H9 (cell line): ENCODE data around the gene SEMA3C. TPM values are rescaled to one million over a fixed set of nuclear protein-coding genes. Genes with fewer than 3 reads are reported as not detected.

ENCODE experiments used
- DNase-seq: peaks from one replicate; pipeline ENCODE4 v3.0.0-alpha.2; 2017
- H2AFZ ChIP-seq: one replicate; pipeline ENCODE4 v1.6.1; 2013; ENCODE audit warnings: mild to moderate bottlenecking, low read length, control low read depth, moderate library complexity
- H2AK5ac ChIP-seq: 2 replicates; pipeline ENCODE4 v1.6.1; 2013; ENCODE audit warnings: low read length, control low read depth, mixed read lengths; ENCODE audit not compliant: insufficient read length
- H2BK120ac ChIP-seq: one replicate; pipeline ENCODE4 v1.6.1; 2013; ENCODE audit warnings: low read depth, mild to moderate bottlenecking, low read length, control low read depth, inconsistent platforms; ENCODE audit not compliant: poor library complexity, severe bottlenecking
- H2BK12ac ChIP-seq: 2 replicates; pipeline ENCODE4 v1.6.1; 2013; ENCODE audit warnings: low read length, control low read depth, mixed read lengths, low read depth; ENCODE audit not compliant: insufficient read length
- H2BK15ac ChIP-seq: 2 replicates; pipeline ENCODE4 v1.6.1; 2013; ENCODE audit warnings: low read depth, low read length, control low read depth
- H2BK20ac ChIP-seq: one replicate; pipeline ENCODE4 v1.6.1; 2013; ENCODE audit warnings: low read depth, mild to moderate bottlenecking, low read length, control low read depth, inconsistent platforms; ENCODE audit not compliant: poor library complexity, severe bottlenecking
- H2BK5ac ChIP-seq: 2 replicates; pipeline ENCODE4 v1.6.1; 2013; ENCODE audit warnings: low read length, control low read depth, mixed read lengths; ENCODE audit not compliant: insufficient read length
- H3K14ac ChIP-seq: 2 replicates; pipeline ENCODE4 v1.6.1; 2013; ENCODE audit warnings: low read length, control low read depth; ENCODE audit not compliant: insufficient read depth
- H3K18ac ChIP-seq: 2 replicates; pipeline ENCODE4 v1.6.1; 2013; ENCODE audit warnings: low read depth, mild to moderate bottlenecking, mixed read lengths, low read length, control low read depth; ENCODE audit not compliant: insufficient read length
- H3K23ac ChIP-seq: 2 replicates; pipeline ENCODE4 v1.6.1; 2013; ENCODE audit warnings: low read length, control low read depth, mixed read lengths, low read depth; ENCODE audit not compliant: insufficient read length
- H3K23me2 ChIP-seq: 2 replicates; pipeline ENCODE4 v1.6.1; 2013; ENCODE audit warnings: low read depth, mild to moderate bottlenecking, mixed read lengths, low read length, control low read depth; ENCODE audit not compliant: insufficient read length, poor library complexity, severe bottlenecking
- H3K27ac ChIP-seq: 2 replicates; pipeline ENCODE4 v1.5.1; 2013; ENCODE audit warnings: low read length, control low read depth, mixed read lengths, low read depth; ENCODE audit not compliant: insufficient read length
- H3K27me3 ChIP-seq: 2 replicates; pipeline ENCODE4 v1.6.1; 2013; ENCODE audit warnings: low read length, control low read depth, inconsistent platforms; ENCODE audit not compliant: insufficient read depth
- H3K4ac ChIP-seq: 2 replicates; pipeline ENCODE4 v1.6.1; 2013; ENCODE audit warnings: low read depth, mild to moderate bottlenecking, control low read depth, inconsistent platforms, low read length, moderate library complexity
- H3K4me1 ChIP-seq: 2 replicates; pipeline ENCODE4 v1.6.1; 2013; ENCODE audit warnings: low read length, control low read depth, inconsistent platforms; ENCODE audit not compliant: insufficient read depth
- H3K4me2 ChIP-seq: 2 replicates; pipeline ENCODE4 v1.6.1; 2013; ENCODE audit warnings: low read length, control low read depth, mixed read lengths; ENCODE audit not compliant: insufficient read length, insufficient read depth
- H3K56ac ChIP-seq: 2 replicates; pipeline ENCODE4 v1.6.1; 2013; ENCODE audit warnings: low read depth, mild to moderate bottlenecking, mixed read lengths, low read length, control low read depth; ENCODE audit not compliant: insufficient read length
- H3K79me1 ChIP-seq: 2 replicates; pipeline ENCODE4 v1.6.1; 2013; ENCODE audit warnings: low read depth, mild to moderate bottlenecking, moderate library complexity, low read length, control low read depth, inconsistent platforms; ENCODE audit not compliant: insufficient read depth, poor library complexity, severe bottlenecking
- H3K79me2 ChIP-seq: 2 replicates; pipeline ENCODE4 v1.6.1; 2013; ENCODE audit warnings: low read length, control low read depth, inconsistent platforms; ENCODE audit not compliant: insufficient read depth
- H3K9ac ChIP-seq: 2 replicates; pipeline ENCODE4 v1.6.1; 2013; ENCODE audit warnings: low read length, control low read depth, mixed read lengths; ENCODE audit not compliant: insufficient read length; ENCODE audit errors: extremely low read depth
- H3K9me3 ChIP-seq: one replicate; pipeline ENCODE4 v1.6.1; 2013; ENCODE audit warnings: low read depth, low read length, inconsistent platforms; ENCODE audit not compliant: control insufficient read depth
- H3T11ph ChIP-seq: one replicate; pipeline ENCODE4 v1.6.1; 2013; ENCODE audit warnings: mild to moderate bottlenecking, low read length, control low read depth, inconsistent platforms
- H4K20me1 ChIP-seq: one replicate; pipeline ENCODE4 v1.6.1; 2013; ENCODE audit not compliant: control insufficient read depth, insufficient read length, insufficient read depth
- H4K5ac ChIP-seq: 2 replicates; pipeline ENCODE4 v1.6.1; 2013; ENCODE audit warnings: low read depth, mild to moderate bottlenecking, mixed read lengths, low read length, control low read depth; ENCODE audit not compliant: insufficient read length
- H4K8ac ChIP-seq: replicated peaks from 2 replicates; pipeline ENCODE4 v1.6.1; 2013; ENCODE audit warnings: low read length, control low read depth, mixed read lengths, low read depth; ENCODE audit not compliant: insufficient read length
- H4K91ac ChIP-seq: 2 replicates; pipeline ENCODE4 v1.6.1; 2013; ENCODE audit warnings: low read depth, mild to moderate bottlenecking, moderate library complexity, mixed read lengths, low read length, control low read depth; ENCODE audit not compliant: insufficient read length
- H3K27ac Mint-ChIP-seq, 3 experiments: 2 replicates in 2 of 3; 3 replicates in 1 of 3; pipeline ENCODE4 v1.8.0; 2020 to 2021; ENCODE audit warnings: mixed read lengths in 3 of 3, mild to moderate bottlenecking in 1 of 3, moderate library complexity in 1 of 3
- H3K27me3 Mint-ChIP-seq: 2 replicates; pipeline ENCODE4 v1.8.0; 2021; ENCODE audit warnings: low read depth, mild to moderate bottlenecking, moderate library complexity, mixed read lengths
- H3K36me3 Mint-ChIP-seq, 3 experiments: 2 replicates in 2 of 3; 3 replicates in 1 of 3; pipeline ENCODE4 v1.8.0; 2020 to 2021; ENCODE audit warnings: low read depth in 3 of 3, mixed read lengths in 3 of 3; ENCODE audit not compliant: insufficient read depth in 1 of 3
- H3K4me1 Mint-ChIP-seq, 2 experiments: 2 replicates each; pipeline ENCODE4 v1.8.0; 2020; ENCODE audit warnings: mixed read lengths in 2 of 2
- H3K4me3 Mint-ChIP-seq, 2 experiments: 2 replicates in 1 of 2; 3 replicates in 1 of 2; pipeline ENCODE4 v1.8.0; 2020 to 2021; ENCODE audit warnings: mild to moderate bottlenecking in 2 of 2, mixed read lengths in 2 of 2, moderate library complexity in 1 of 2
- H3K9me3 Mint-ChIP-seq, 2 experiments: 2 replicates in 1 of 2; 3 replicates in 1 of 2; pipeline ENCODE4 v1.8.0; 2020; ENCODE audit warnings: mild to moderate bottlenecking in 2 of 2, mixed read lengths in 2 of 2, moderate library complexity in 1 of 2
- CTCF ChIP-seq: fragments of 200-600 bp; sonication (generic); conservative IDR thresholded peaks from 3 replicates; pipeline ENCODE4 v1.8.0; 2021; ENCODE audit warnings: antibody characterized with exemption, mild to moderate bottlenecking
- WGBS: extraction: QIAGEN DNeasy Blood & Tissue Kit; methylation state at CpG from one replicate; pipeline ENCODE4 v1.1.7; 2013; ENCODE audit warnings: missing lambda C conversion rate, low lambda C conversion rate, mixed read lengths; ENCODE audit not compliant: insufficient read length; ENCODE audit errors: extremely low coverage; 5-methylcytosine and 5-hydroxymethylcytosine counted together
- total RNA-seq: library from RNA; stranded (reverse); gene quantifications from 2 replicates; pipeline ENCODE4 v1.2.1, GENCODE V29; 2021

The SEMA3C gene
- total RNA-seq, 1 experiment from 2014 or later, result 1.6 TPM

DNA sequence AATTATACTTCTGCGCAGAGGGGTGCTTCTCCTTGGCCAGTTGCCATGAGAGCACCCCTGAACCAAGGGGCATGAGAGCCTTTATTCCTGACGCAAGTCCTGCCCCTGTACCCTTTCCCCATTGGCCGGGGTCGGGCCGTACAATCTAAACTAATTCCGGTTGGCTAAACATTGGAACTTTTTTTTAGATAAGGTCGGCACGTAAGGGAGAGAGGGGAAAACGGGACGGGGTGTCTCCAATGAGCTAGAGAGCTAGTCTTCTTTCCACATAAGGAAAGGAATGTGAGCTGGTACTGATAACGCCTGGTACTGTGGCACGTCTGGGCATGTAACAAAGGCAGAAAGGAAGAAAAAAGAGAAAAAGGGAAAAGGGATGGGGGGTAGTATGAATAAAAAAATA lies 183.5 kb downstream of the SEMA3C start:
- Histone ChIP-seq H4K91ac (no peak overlapping the region), H3K4me1 (no peaks in the 10 kb centered on the region), H2AFZ (no peak overlapping the region), H3K18ac (no peak overlapping the region), H2BK20ac (no peak overlapping the region), H3K27me3 (no peaks in the 10 kb centered on the region), H3K23me2 (no peaks in the 10 kb centered on the region), H3K9me3 (no peaks in the 10 kb centered on the region), H4K5ac (no peak overlapping the region), H3K56ac (no peak overlapping the region), H2BK12ac (no peak overlapping the region), H2BK15ac (no peak overlapping the region), H3T11ph (no peak overlapping the region), H3K23ac (no peak overlapping the region), H3K9ac (no peak overlapping the region), H4K8ac (no peak overlapping the region), H2AK5ac (no peak overlapping the region), H3K79me1 (no peaks in the 10 kb centered on the region), H3K4ac (no peak overlapping the region), H2BK120ac (no peak overlapping the region), H4K20me1 (no peaks in the 10 kb centered on the region), H3K79me2 (no peaks in the 10 kb centered on the region), H3K14ac (no peak overlapping the region), H2BK5ac (no peak overlapping the region), H3K4me2 (no peak overlapping the region), H3K27ac (no peak overlapping the region)
- no CpG with 5 or more reads among the region's 12 CpGs for WGBS
- Mint-ChIP-seq H3K27me3 (no peaks in the 10 kb centered on the region), H3K27ac (no peak overlapping the region), H3K36me3 (no peaks in the 10 kb centered on the region), H3K4me3 (no peak overlapping the region), H3K4me1 (peaks cover 9 to 13% of the 10 kb centered on the region in 2 experiments), H3K9me3 (no peaks in the 10 kb centered on the region; a peak in 1 of 5 replicates)
- no peak for DNase-seq
- no peak for TF ChIP-seq CTCF
